Measurements from ENCODE around the gene UBE2J1. TPM values are rescaled to one million over a fixed set of nuclear protein-coding genes. Genes with fewer than 3 reads are reported as not detected.

UBE2J1 gene
- total and polyA plus RNA-seq, 10 of the 15 experiments (the other 5 are each of a cell fraction or from before 2014, with no cell fraction given) = 48.7 to 131 (median 90.0) TPM

DNA sequence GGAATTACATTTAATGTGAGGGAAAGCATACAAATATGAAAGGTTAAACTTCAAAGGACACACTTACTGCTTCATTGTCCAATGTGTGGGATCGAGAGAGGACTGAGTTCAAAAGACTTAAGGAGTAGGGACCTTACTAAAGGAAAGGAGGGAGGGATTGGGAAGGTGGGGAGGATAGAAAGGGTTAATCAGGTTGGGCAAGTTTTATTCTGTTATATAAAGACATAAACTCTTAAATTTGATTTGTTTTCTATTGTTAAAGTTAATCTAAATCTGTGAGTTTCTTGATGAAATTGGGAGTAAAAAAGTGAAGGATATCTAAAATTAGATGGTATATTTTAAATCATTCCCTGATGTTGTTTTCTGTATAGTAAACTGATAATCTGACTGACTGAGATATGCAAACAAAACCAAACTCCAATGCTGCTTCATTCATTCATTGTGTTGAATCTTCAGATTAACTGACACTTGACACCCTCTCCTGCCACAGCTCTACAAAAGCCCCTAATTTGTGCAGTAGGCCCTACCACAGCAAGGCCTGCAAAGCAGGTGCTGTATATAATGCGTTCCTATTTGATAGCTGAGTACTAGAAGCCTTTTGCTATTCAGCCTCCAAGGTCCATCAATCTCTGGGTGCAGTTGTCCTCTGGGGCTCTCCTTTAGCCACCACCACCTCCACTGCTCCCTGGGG is 1.3 kb upstream of the UBE2J1 start:
- ChIA-PET SMC1A (ENCODE audit: uncharacterized antibody, unreplicated experiment) (interaction anchor here (1.6 to 12.6 kb wide), 6 partner anchors 10 to 273 kb away, joined by 5 to 252 read pairs (median 13); partner anchors contain the start of gene PNRC1), CTCF (interaction anchor here (1.3 to 17.0 kb wide), 4 partner anchors 11 to 56 kb away, joined by 4 to 260 read pairs (median 74); no protein-coding TSS in a partner anchor), RAD21 (ENCODE audit: unreplicated experiment) (interaction anchor here (1.0 to 12.7 kb wide), 4 partner anchors 10 to 208 kb away, joined by 3 to 187 read pairs (median 18); partner anchors contain the start of gene PM20D2), POLR2A (interaction anchor here (0.8 to 4.3 kb wide), 5 partner anchors 11 to 56 kb away, joined by 3 to 21 read pairs (median 13); no protein-coding TSS in a partner anchor)
- Histone ChIP-seq H3K27ac (ENCODE audit: control insufficient read depth, insufficient read depth) (peak overlapping the region; percentile 97), H3K4me1 (ENCODE audit: control insufficient read depth, insufficient read depth, low read length) (peaks cover 54% of the 10 kb centered on the region), H3K4me3 (peak overlapping the region; percentile 98), H3K36me3 (ENCODE audit: control insufficient read depth in 2 of 2, insufficient read depth in 2 of 2, low read length in 1 of 2) (0 out of 4 replicates have a peak, but pooled peaks cover 0 to 5% of the 10 kb centered on the region in 2 experiments), H3K9me3 (replicated peaks; ENCODE audit: control insufficient read depth, insufficient read depth, low read length) (no peaks in the 10 kb centered on the region; the same call in 2 of the 3 replicates), H2AFZ (ENCODE audit: control insufficient read depth, low read depth, low read length) (no peak overlapping the region; the same call in 1 of the 2 replicates), H3K4me2 (ENCODE audit: control insufficient read depth, insufficient read depth) (peak overlapping the region; percentile 91), H3K9ac (ENCODE audit: control insufficient read depth, insufficient read depth, low read length) (peak overlapping the region; percentile 99), H3K27me3 (replicated peaks in 1 of 2; ENCODE audit: control insufficient read depth in 2 of 2, insufficient read depth in 2 of 2, low read length in 1 of 2) (no peaks in the 10 kb centered on the region), H3K79me2 (ENCODE audit: control insufficient read depth, insufficient read depth, low read length) (peaks cover 63% of the 10 kb centered on the region), H4K20me1 (ENCODE audit: control insufficient read depth, insufficient read depth) (no peaks in the 10 kb centered on the region; the same call in 1 of the 2 replicates)
- peak; percentile 24 for ATAC-seq
- intact Hi-C loops (cut with micrococcal nuclease; ENCODE audit: unreplicated experiment) = loop anchor here (5.0 to 10.0 kb wide), 4 partner anchors 72 to 461 kb away; partner anchors contain the start of genes MDN1 and PM20D2
- in situ Hi-C loops (cut with MboI) = no loop called here
- no peak for DNase-seq (ENCODE audit: low read depth, low spot score)
- 0% methylated on average over 2 of the region's 2 CpGs for WGBS (ENCODE audit: insufficient coverage, insufficient replicate concordance, low lambda C conversion rate, missing lambda C conversion rate)
- BruUV-seq (replicated peaks) = no TSS peak
- no peak for FAIRE-seq
- TF ChIP-seq ZNF24 (IDR thresholded peaks at IDR 0.05) (peak; percentile 92), MXI1 (IDR thresholded peaks at IDR 0.05; ENCODE audit: low read depth, low read length) (0 out of 2 replicates have a peak, but pooled peaks have one; percentile 24), POLR2AphosphoS5 (IDR thresholded peaks at IDR 0.05; ENCODE audit: low read length) (peak; percentile 65; the same call in 1 of the 2 replicates), GATAD2B (conservative IDR thresholded peaks at IDR 0.05; ENCODE audit: low read depth) (no peak), TCF12 (IDR thresholded peaks at IDR 0.05; ENCODE audit: low read depth, low read length) (0 out of 2 replicates have a peak, but pooled peaks have one; percentile 16), GABPA (IDR thresholded peaks at IDR 0.05; ENCODE audit: low read depth) (no peak), POLR2A (IDR thresholded peaks at IDR 0.05; ENCODE audit: low read depth, low read length) (peak; percentile 37; the same call in 1 of the 2 replicates), RUNX3 (IDR thresholded peaks at IDR 0.05; ENCODE audit: low read length) (peak; percentile 12; the same call in 1 of the 2 replicates), TCF7 (IDR thresholded peaks at IDR 0.05; ENCODE audit: borderline replicate concordance) (no peak), MEF2B (IDR thresholded peaks at IDR 0.05; ENCODE audit: partially characterized antibody, poor library complexity, severe bottlenecking) (peak; percentile 24), PKNOX1 (IDR thresholded peaks at IDR 0.05) (peak; percentile 48; the same call in 1 of the 2 replicates), DPF2 (IDR thresholded peaks at IDR 0.05) (0 out of 2 replicates have a peak, but pooled peaks have one; percentile 36)
- TF ChIP-seq, protein P1, sequence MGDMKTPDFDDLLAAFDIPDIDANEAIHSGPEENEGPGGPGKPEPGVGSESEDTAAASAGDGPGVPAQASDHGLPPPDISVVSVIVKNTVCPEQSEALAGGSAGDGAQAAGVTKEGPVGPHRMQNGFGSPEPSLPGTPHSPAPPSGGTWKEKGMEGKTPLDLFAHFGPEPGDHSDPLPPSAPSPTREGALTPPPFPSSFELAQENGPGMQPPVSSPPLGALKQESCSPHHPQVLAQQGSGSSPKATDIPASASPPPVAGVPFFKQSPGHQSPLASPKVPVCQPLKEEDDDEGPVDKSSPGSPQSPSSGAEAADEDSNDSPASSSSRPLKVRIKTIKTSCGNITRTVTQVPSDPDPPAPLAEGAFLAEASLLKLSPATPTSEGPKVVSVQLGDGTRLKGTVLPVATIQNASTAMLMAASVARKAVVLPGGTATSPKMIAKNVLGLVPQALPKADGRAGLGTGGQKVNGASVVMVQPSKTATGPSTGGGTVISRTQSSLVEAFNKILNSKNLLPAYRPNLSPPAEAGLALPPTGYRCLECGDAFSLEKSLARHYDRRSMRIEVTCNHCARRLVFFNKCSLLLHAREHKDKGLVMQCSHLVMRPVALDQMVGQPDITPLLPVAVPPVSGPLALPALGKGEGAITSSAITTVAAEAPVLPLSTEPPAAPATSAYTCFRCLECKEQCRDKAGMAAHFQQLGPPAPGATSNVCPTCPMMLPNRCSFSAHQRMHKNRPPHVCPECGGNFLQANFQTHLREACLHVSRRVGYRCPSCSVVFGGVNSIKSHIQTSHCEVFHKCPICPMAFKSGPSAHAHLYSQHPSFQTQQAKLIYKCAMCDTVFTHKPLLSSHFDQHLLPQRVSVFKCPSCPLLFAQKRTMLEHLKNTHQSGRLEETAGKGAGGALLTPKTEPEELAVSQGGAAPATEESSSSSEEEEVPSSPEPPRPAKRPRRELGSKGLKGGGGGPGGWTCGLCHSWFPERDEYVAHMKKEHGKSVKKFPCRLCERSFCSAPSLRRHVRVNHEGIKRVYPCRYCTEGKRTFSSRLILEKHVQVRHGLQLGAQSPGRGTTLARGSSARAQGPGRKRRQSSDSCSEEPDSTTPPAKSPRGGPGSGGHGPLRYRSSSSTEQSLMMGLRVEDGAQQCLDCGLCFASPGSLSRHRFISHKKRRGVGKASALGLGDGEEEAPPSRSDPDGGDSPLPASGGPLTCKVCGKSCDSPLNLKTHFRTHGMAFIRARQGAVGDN (IDR thresholded peaks at IDR 0.05) = 0 out of 2 replicates have a peak, but pooled peaks have one; percentile 27
